RWPE1 (cell line): Measurements from ENCODE around the gene LAIR2.

Experiments used
- CTCF ChIA-PET: fragments of 350-600 bp; sonication (Branson Sonifier 250); formaldehyde crosslinking; extraction: SDS; loops from one replicate; lab custom pipeline; 2021; lab: Yijun Ruan, JAX
- POLR2A ChIA-PET: fragments of 400-600 bp; formaldehyde crosslinking; extraction: SDS; loops from one replicate; lab custom pipeline; 2020; ENCODE audit warnings: antibody characterized with exemption; ENCODE audit not compliant: low non-redundant PET; lab: Yijun Ruan, JAX
- DNase-seq: peaks from one replicate; pipeline ENCODE4 v3.0.0; 2012; ENCODE audit warnings: low spot score
- H3K27ac ChIP-seq: fragments of 450-650 bp; 2 replicates; pipeline ENCODE4 v1.5.1; 2017
- TF ChIP-seq, protein P1 (sequence below): fragments of 450-650 bp; conservative IDR thresholded peaks from 2 replicates; pipeline ENCODE4 v1.5.1; 2017; ENCODE audit warnings: low read depth, mild to moderate bottlenecking

LAIR2 gene

DNA sequence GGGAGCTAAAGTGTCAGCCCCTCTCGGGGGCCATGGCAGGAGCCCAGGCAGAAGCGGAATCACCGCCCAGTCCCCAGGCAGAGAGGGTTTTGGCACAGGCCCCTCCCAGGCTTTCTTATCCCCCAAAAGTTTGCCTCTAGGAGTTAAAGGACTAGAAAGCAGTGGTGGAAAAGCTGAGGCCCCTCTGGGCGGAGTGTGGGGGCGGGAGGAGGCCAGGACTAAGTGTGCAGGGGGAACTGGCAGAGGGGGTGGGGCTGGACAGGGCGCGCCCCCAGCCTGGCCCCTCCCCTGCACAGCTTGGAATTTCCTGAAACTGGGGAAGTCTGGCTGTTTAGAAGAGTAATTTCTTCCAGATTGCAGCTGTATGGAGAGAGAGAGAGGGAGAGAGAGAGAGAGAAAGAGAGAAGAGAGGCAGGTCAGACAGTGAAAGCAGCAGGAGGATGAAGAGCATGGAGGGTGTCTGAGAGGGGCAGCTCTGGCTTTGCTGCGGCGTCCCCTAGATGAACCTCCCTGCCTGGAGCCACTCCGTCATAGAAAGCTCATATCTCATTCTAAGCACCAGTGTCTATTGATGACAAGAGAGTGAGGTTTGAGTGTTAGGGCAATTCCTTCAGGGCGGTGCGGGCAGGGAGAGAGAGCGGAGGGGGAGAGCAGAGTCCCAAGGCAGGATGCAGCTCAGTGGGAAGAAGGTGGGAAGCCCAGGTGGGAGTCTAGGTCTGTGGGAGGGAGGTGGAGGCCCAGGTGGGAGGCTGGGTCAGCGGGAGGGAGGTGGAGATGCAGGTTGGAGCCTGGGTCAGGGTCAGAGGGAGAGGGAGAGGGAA, 29.4 kb upstream of the LAIR2 start, which contains the start of gene CDC42EP5:
Gene CDC42EP5 (minus strand): TSS at position 226 of the 821 bp plus-strand sequence. CDS start 7,749 bp downstream, outside the sequence.
- no peak for DNase-seq
- TF ChIP-seq, protein P1, sequence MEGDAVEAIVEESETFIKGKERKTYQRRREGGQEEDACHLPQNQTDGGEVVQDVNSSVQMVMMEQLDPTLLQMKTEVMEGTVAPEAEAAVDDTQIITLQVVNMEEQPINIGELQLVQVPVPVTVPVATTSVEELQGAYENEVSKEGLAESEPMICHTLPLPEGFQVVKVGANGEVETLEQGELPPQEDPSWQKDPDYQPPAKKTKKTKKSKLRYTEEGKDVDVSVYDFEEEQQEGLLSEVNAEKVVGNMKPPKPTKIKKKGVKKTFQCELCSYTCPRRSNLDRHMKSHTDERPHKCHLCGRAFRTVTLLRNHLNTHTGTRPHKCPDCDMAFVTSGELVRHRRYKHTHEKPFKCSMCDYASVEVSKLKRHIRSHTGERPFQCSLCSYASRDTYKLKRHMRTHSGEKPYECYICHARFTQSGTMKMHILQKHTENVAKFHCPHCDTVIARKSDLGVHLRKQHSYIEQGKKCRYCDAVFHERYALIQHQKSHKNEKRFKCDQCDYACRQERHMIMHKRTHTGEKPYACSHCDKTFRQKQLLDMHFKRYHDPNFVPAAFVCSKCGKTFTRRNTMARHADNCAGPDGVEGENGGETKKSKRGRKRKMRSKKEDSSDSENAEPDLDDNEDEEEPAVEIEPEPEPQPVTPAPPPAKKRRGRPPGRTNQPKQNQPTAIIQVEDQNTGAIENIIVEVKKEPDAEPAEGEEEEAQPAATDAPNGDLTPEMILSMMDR: no peak
- H3K27ac ChIP-seq: peak within 1 kb of the TSS; percentile 83
- ChIA-PET CTCF (interaction anchor here (0.5 to 1.5 kb wide), 5 partner anchors 8 to 949 kb away, joined by 3 to 5 read pairs (median 5); no protein-coding TSS in a partner anchor), POLR2A (interaction anchor here (1.4 kb wide), 1 partner anchor 10 kb away, joined by 4 read pairs; the partner anchor contains the start of gene LENG9)

DNA sequence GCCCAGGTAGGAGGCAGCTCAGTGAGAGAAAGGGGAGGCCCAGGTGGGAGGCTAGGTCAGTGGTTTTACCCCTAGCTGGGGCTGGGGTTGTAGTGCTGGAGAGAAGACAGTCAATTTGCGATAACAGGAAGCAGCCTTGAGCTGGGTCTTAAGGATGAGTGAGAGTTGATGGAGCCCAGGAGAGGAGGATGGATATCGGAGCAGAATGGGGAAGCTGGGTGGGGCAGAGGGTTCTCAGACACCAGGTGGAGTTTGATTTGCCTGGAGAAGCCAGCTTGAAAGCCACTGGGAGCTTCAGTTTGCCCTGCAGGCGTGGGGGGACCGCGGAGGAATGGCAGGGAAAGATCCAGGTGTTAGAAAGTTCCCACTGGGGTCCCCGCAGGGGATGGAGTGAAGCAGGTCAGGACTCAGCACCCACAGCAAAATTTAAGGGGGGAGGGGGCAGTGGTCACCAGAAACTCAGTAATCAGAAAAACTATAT, 28.7 kb upstream of the LAIR2 start:
- no peak for DNase-seq
- ChIA-PET CTCF (interaction anchor here (0.5 to 1.5 kb wide), 4 partner anchors 8 to 949 kb away, joined by 4 to 5 read pairs (median 5); no protein-coding TSS in a partner anchor), POLR2A (interaction anchor here (1.4 kb wide), 1 partner anchor 10 kb away, joined by 4 read pairs; the partner anchor contains the start of gene LENG9)
- TF ChIP-seq, protein P1: no peak
- peak overlapping the region; percentile 83 for H3K27ac ChIP-seq

- TF ChIP-seq, protein P1: no peak
- H3K27ac ChIP-seq: no peak overlapping the region
- ChIA-PET POLR2A (no interaction called here), CTCF (no interaction called here)
- DNase-seq: no peak
These were observed 26.9 kb upstream of the LAIR2 start for GRCh38 chr19:54475706-54476105.

GRCh38 chr19:54477650-54478049, 25.0 kb upstream of the LAIR2 start:
- ChIA-PET CTCF (interaction anchor here (0.7 kb wide), 1 partner anchor 15 kb away, joined by 3 read pairs; no protein-coding TSS in a partner anchor), POLR2A (no interaction called here)
- DNase-seq: no peak
- H3K27ac ChIP-seq: no peak overlapping the region
- TF ChIP-seq, protein P1: no peak

DNA sequence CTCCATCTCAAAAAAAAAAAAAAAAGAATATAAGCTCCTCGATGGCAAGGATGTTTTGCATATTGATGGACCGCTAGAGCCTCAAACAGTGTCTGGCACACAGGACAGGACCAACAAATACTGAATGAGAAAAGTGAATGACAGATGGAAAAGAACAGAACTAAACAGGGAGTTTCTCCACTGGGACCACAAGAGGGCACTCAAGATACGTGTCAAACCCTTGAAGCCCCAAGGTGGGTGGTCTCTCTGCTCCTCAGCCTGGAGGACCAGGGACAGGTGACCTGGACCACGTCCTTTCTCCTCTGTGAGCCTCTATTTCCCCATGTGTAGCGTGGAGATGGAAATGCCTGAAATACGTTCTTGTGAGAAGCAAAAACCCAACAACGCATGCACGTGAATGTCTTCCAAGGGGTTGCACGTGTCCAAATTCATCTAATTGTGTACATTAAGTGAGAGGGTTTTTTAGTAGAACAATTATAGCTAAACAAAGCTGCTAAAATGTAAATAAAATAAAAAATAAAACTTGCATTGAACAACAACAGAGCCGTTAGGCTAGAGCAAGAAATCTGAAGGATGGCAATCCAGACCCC, 23.9 kb upstream of the LAIR2 start:
- TF ChIP-seq, protein P1: peak; percentile 79
- POLR2A ChIA-PET: no interaction called here
- no peak for DNase-seq
- CTCF ChIA-PET: interaction anchor here (0.6 to 1.0 kb wide), 4 partner anchors 34 to 648 kb away, joined by 3 to 7 read pairs (median 4); no protein-coding TSS in a partner anchor
- no peak overlapping the region for H3K27ac ChIP-seq

- POLR2A ChIA-PET: no interaction called here
- CTCF ChIA-PET: interaction anchor here (1.0 kb wide), 1 partner anchor 194 kb away, joined by 7 read pairs; no protein-coding TSS in a partner anchor
These were observed 22.6 kb upstream of the LAIR2 start for GRCh38 chr19:54480051-54480450.

More at GRCh38 chr19:54480051-54480450, 22.6 kb upstream of the LAIR2 start:
- TF ChIP-seq, protein P1: no peak
- H3K27ac ChIP-seq: no peak overlapping the region
- no peak for DNase-seq
